Measurements from ENCODE around the gene IRX6. TPM values are rescaled to one million over a fixed set of nuclear protein-coding genes. Genes with fewer than 3 reads are reported as not detected.

The IRX6 gene
- total and polyA plus RNA-seq, 2 experiments from 2014 or later, result 0.10 TPM; not detected in 1

DNA sequence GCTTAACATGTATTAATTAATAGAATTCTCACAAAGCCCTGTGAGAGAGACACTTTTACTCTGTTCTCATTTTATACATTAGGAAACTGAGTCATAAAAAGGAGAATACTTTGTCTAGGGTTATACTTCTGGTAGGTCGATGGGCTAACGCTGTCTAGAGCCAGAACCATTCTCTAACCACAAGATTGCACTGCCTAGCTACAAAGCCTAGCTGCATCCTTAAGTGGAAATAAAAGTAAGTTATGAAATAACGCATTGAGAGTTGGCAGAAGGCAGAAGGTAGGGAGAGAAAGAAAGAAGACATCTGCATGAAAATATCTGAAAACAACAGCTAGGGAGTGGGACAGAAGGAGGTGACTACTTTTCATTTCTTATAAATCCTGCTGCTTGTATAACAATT, 33.2 kb downstream of the IRX6 start (continued):
- TF ChIP-seq, protein P1, sequence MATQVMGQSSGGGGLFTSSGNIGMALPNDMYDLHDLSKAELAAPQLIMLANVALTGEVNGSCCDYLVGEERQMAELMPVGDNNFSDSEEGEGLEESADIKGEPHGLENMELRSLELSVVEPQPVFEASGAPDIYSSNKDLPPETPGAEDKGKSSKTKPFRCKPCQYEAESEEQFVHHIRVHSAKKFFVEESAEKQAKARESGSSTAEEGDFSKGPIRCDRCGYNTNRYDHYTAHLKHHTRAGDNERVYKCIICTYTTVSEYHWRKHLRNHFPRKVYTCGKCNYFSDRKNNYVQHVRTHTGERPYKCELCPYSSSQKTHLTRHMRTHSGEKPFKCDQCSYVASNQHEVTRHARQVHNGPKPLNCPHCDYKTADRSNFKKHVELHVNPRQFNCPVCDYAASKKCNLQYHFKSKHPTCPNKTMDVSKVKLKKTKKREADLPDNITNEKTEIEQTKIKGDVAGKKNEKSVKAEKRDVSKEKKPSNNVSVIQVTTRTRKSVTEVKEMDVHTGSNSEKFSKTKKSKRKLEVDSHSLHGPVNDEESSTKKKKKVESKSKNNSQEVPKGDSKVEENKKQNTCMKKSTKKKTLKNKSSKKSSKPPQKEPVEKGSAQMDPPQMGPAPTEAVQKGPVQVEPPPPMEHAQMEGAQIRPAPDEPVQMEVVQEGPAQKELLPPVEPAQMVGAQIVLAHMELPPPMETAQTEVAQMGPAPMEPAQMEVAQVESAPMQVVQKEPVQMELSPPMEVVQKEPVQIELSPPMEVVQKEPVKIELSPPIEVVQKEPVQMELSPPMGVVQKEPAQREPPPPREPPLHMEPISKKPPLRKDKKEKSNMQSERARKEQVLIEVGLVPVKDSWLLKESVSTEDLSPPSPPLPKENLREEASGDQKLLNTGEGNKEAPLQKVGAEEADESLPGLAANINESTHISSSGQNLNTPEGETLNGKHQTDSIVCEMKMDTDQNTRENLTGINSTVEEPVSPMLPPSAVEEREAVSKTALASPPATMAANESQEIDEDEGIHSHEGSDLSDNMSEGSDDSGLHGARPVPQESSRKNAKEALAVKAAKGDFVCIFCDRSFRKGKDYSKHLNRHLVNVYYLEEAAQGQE (IDR thresholded peaks at IDR 0.05; ENCODE audit: unreplicated experiment), result no peak
- TF ChIP-seq, protein P2, sequence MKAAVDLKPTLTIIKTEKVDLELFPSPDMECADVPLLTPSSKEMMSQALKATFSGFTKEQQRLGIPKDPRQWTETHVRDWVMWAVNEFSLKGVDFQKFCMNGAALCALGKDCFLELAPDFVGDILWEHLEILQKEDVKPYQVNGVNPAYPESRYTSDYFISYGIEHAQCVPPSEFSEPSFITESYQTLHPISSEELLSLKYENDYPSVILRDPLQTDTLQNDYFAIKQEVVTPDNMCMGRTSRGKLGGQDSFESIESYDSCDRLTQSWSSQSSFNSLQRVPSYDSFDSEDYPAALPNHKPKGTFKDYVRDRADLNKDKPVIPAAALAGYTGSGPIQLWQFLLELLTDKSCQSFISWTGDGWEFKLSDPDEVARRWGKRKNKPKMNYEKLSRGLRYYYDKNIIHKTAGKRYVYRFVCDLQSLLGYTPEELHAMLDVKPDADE (IDR thresholded peaks at IDR 0.05), result no peak
- no peak for TF ChIP-seq EZH2 (IDR thresholded peaks at IDR 0.05; ENCODE audit: low read depth, unreplicated experiment)
- TF ChIP-seq, protein P3, sequence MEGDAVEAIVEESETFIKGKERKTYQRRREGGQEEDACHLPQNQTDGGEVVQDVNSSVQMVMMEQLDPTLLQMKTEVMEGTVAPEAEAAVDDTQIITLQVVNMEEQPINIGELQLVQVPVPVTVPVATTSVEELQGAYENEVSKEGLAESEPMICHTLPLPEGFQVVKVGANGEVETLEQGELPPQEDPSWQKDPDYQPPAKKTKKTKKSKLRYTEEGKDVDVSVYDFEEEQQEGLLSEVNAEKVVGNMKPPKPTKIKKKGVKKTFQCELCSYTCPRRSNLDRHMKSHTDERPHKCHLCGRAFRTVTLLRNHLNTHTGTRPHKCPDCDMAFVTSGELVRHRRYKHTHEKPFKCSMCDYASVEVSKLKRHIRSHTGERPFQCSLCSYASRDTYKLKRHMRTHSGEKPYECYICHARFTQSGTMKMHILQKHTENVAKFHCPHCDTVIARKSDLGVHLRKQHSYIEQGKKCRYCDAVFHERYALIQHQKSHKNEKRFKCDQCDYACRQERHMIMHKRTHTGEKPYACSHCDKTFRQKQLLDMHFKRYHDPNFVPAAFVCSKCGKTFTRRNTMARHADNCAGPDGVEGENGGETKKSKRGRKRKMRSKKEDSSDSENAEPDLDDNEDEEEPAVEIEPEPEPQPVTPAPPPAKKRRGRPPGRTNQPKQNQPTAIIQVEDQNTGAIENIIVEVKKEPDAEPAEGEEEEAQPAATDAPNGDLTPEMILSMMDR (conservative IDR thresholded peaks at IDR 0.05; ENCODE audit: low read depth in 2 of 2), result no peak
- TF ChIP-seq ZNF331 (CRISPR knock-in tag; IDR thresholded peaks at IDR 0.05; ENCODE audit: low read depth), result no peak

DNA sequence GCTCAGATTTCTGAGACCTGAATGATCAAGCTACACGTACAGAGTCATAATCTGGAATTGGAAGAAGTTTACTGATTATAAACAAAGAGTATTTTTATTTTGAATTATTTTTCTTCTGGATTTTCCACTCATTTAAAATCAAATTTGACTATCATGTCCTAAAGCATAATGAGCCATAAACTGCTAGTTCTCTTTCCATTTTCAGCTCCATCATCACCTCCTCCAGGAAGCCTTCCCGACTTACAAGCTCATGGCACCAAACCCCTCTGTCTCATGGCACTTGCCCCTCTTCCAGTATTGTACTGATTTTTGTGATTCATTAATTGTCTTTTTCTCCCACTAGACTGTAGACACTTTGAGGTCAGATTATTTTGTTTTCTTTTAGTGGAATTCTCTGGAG, 35.9 kb downstream of the IRX6 start:
- no peaks in the 10 kb centered on the region for H4K20me1 ChIP-seq (replicated peaks; ENCODE audit: insufficient read depth)
- no peaks in the 10 kb centered on the region for H3K27me3 ChIP-seq (ENCODE audit: insufficient read depth)
- Mint-ChIP-seq H3K4me1 (no peaks in the 10 kb centered on the region), H3K27me3 (ENCODE audit: insufficient read depth, low read depth, poor library complexity) (peaks cover 3% of the 10 kb centered on the region), H3K4me3 (no peak overlapping the region), H3K9me3 (no peaks in the 10 kb centered on the region), H3K36me3 (ENCODE audit: low read depth) (no peaks in the 10 kb centered on the region), H3K27ac (no peak overlapping the region)
- no peak overlapping the region for H3K4me2 ChIP-seq
- ATAC-seq (no peak), DNase-seq (ENCODE audit: low spot score) (no peak)
- H3K4me3 ChIP-seq, result no peak overlapping the region
- no peaks in the 10 kb centered on the region for H3K4me1 ChIP-seq (ENCODE audit: insufficient read depth)
- H3K79me2 ChIP-seq (replicated peaks; ENCODE audit: insufficient read depth), result no peaks in the 10 kb centered on the region
- no peak overlapping the region for H3K27ac ChIP-seq (ENCODE audit: low read depth)
- H2AFZ ChIP-seq, result no peak overlapping the region
- no peaks in the 10 kb centered on the region for H3F3A ChIP-seq (replicated peaks; ENCODE audit: low read depth)
- no peaks in the 10 kb centered on the region for H3K36me3 ChIP-seq (ENCODE audit: insufficient read depth)
- no peaks in the 10 kb centered on the region for H3K9me2 ChIP-seq (ENCODE audit: insufficient read depth)
- TF ChIP-seq, protein P2 (IDR thresholded peaks at IDR 0.05), result no peak
- TF ChIP-seq, protein P4, sequence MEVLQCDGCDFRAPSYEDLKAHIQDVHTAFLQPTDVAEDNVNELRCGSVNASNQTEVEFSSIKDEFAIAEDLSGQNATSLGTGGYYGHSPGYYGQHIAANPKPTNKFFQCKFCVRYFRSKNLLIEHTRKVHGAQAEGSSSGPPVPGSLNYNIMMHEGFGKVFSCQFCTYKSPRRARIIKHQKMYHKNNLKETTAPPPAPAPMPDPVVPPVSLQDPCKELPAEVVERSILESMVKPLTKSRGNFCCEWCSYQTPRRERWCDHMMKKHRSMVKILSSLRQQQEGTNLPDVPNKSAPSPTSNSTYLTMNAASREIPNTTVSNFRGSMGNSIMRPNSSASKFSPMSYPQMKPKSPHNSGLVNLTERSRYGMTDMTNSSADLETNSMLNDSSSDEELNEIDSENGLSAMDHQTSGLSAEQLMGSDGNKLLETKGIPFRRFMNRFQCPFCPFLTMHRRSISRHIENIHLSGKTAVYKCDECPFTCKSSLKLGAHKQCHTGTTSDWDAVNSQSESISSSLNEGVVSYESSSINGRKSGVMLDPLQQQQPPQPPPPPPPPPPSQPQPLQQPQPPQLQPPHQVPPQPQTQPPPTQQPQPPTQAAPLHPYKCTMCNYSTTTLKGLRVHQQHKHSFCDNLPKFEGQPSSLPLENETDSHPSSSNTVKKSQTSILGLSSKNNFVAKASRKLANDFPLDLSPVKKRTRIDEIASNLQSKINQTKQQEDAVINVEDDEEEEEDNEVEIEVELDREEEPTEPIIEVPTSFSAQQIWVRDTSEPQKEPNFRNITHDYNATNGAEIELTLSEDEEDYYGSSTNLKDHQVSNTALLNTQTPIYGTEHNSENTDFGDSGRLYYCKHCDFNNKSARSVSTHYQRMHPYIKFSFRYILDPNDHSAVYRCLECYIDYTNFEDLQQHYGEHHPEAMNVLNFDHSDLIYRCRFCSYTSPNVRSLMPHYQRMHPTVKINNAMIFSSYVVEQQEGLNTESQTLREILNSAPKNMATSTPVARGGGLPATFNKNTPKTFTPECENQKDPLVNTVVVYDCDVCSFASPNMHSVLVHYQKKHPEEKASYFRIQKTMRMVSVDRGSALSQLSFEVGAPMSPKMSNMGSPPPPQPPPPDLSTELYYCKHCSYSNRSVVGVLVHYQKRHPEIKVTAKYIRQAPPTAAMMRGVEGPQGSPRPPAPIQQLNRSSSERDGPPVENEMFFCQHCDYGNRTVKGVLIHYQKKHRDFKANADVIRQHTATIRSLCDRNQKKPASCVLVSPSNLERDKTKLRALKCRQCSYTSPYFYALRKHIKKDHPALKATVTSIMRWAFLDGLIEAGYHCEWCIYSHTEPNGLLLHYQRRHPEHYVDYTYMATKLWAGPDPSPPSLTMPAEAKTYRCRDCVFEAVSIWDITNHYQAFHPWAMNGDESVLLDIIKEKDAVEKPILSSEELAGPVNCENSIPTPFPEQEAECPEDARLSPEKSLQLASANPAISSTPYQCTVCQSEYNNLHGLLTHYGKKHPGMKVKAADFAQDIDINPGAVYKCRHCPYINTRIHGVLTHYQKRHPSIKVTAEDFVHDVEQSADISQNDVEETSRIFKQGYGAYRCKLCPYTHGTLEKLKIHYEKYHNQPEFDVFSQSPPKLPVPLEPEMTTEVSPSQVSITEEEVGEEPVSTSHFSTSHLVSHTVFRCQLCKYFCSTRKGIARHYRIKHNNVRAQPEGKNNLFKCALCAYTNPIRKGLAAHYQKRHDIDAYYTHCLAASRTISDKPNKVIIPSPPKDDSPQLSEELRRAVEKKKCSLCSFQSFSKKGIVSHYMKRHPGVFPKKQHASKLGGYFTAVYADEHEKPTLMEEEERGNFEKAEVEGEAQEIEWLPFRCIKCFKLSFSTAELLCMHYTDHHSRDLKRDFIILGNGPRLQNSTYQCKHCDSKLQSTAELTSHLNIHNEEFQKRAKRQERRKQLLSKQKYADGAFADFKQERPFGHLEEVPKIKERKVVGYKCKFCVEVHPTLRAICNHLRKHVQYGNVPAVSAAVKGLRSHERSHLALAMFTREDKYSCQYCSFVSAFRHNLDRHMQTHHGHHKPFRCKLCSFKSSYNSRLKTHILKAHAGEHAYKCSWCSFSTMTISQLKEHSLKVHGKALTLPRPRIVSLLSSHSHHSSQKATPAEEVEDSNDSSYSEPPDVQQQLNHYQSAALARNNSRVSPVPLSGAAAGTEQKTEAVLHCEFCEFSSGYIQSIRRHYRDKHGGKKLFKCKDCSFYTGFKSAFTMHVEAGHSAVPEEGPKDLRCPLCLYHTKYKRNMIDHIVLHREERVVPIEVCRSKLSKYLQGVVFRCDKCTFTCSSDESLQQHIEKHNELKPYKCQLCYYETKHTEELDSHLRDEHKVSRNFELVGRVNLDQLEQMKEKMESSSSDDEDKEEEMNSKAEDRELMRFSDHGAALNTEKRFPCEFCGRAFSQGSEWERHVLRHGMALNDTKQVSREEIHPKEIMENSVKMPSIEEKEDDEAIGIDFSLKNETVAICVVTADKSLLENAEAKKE (CRISPR knock-in tag; IDR thresholded peaks at IDR 0.05), result no peak
- no peak for TF ChIP-seq JUNB (IDR thresholded peaks at IDR 0.05; ENCODE audit: unreplicated experiment)

Measured in GM23338 (cell line).